NCI-H524 (cell line): ENCODE data around the gene RNF14.

ENCODE experiments used
- DNase-seq, 2 experiments: peaks; one replicate each; lab custom pipeline; 2025; lab: John Stamatoyannopoulos, UW

Gene RNF14

DNA sequence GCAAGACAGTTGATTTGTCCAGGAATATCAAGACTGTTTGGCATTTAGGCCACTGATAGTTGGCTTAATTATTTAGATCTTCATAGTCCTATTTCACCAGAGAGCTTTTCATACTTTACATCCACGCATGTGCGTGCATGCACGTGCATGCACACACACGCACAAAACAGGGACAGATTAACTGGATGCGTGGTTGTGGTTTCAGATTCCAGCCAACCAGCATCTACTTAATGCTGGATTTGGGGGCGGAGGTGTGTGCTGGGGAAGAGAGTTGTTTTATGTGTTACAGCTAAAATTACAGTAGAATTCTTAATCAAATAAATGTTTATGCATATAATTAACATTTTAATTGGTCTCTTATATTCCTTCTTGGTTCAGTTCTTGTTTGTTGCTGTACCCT lies 7.3 kb downstream of the RNF14 start:
- DNase-seq: no peak

DNA sequence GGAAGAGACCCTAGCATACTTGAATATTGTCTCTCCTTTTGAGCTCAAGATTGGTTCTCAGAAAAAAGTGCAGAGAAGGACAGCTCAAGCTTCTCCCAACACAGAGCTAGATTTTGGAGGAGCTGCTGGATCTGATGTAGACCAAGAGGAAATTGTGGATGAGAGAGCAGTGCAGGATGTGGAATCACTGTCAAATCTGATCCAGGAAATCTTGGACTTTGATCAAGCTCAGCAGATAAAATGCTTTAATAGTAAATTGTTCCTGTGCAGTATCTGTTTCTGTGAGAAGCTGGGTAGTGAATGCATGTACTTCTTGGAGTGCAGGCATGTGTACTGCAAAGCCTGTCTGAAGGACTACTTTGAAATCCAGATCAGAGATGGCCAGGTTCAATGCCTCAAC lies 9.5 kb downstream of the RNF14 start:
- DNase-seq: no peak

DNA sequence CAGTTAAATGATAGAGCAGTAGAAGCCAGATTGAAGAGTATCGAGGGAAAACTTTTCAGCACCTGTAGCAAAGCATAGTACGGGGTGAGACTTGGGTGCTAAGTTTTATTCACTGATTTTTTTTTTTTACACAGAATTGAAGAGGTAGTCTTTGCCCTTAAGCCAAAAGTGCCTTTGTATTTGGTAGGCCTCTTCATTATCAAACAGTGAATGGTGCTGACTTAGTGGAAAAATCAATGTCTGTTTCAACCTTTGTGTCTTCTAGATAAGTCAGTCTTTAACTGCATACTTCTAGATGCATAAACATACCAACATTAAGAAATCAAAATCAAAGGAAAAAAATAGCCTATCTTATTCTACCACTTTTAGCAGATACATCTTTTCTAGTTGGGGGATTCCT lies 13.7 kb downstream of the RNF14 start:
- DNase-seq: no peak

DNA sequence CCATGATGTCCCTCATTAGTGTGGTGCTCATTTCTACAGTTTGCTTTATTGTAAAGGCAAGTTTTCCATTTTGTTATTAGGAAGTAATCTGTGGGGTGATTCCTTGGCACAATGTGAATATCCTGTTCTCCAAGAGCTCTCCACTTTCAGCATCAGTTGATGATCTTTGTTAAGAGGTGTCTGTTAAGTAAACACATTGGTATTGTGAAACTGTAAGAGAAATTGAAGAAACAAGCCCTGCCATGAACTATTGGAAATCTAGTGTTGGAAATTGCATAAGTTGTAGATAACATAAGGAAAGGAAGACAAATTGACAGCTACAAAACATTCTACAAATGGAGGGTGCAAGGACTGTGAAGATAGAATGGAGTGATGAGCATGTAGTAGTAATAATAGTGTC lies 17.2 kb downstream of the RNF14 start:
- no peak for DNase-seq

DNA sequence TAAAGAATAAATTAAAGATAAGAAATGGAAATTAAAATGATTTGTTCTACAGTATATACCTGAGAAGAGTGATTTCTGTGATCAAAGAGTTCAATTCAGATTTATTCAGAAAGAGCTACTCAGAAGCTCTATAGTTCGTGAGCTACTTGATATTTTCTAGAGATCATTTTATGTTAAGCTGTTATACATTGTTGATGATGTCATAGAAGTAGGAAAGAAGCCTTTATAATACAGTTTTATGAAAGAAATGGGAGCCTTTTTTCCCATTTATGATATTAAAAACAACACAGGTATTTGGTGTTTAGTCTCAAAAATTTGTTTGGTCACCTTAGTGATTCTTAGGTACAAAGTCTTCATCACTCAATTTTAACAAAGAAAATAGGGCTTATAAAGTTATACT lies 20.8 kb downstream of the RNF14 start:
- DNase-seq: no peak

DNA sequence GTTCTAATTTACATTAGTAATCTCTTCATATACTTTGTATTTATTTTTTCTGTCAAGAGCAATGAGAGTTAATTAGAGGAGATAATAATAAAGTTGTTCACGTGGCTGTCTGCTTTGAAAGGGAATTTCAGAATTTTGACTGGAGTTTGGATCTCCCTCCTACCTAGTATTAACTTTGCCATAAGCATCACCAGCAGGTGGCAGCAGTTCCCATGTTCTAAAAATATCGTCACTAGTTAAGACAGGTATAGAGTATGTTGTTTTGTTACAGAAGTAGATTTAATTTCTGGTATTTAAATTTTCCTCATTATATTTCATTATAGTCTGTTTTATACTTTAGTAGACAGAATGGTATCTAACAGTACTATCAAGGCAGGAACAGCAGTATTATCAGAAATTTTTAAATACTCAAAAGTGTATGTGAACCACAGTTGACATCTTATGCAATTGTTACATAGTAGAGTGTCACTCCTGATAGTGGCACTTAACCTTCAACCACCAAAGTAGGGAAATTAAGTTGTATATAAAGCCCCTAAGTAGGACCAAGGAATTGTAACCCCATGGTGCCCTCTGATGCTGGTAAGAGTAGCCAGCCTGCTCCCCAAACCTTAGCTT lies 23.6 kb downstream of the RNF14 start:
- peak; percentile 13 to 55 for DNase-seq

DNA sequence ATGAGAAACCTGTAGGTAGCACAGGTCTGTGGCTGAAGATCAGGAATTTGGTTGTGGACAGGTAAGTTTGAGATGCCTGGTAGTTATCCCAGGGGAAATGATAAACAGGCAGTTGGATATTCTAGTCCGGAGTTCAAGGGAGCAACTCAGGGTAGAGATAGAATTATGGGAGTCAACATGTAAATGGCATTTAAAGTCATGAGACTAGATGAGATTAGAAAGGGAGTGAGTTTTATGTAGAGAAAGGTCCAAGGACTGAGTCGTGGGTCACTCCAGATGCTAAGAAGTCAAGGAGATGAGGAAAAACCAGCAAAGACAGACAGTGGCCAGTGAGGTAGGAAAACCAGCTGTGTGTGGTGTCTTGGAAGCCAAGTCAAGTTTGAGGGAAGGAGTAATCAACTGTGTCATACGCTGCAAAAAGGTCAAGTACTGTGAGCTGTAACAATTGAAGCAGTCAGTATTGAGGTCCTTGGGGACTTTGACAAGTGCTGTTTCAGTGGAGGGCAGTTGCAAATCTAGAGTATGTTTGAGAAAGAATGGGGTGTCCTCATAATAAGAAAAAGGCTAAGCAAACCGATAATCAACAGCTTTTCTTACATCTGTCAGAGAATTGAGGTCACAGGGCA lies 25.7 kb downstream of the RNF14 start:
- DNase-seq: no peak

DNA sequence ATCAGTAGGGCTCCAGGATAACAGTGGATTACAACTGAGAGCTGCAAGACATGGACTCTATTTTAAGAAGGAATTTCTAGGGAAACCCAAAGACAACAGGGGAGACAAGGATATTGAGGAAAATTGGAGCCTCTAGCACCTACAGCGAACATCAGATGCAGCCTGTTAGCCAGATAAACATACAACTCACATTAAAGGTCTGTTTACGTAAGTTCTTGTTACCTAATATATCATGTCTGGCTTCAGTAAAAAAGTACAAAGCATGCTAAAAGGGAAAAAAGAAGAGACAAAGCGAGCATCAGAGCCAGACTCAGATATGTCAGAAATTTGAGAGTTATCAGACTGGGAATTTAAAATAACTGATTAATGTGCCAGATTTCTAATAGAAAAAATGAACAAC lies 26.8 kb downstream of the RNF14 start:
- no peak for DNase-seq

DNA sequence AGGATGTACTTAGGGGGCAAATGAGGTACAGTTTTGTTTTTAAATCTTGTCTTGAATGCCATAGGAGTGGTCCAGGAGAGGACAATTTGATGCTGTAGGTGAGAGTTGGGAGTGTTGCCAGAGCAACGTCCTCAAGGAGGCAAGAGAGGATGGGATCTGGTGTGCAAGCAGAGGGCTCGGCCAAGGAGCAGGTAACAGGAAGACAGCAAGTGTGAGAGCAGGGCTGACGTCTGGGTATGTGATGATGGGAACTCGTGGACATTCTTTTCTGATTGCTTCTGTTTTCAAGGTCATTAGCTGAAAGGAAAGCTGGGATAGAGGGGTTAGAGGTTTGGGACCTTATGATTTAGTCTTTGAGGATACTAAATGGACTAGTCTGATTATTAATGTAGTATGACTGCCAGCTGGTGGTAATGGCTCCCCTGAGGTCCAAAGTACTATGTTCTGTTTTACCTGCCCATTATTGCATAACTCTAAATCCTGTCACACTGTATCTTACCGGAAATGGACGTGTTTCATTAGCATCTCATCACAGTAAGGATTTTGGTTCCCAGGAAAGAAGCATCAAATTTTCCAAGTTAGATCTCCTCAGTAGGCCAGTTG lies 28.6 kb downstream of the RNF14 start:
- no peak for DNase-seq

DNA sequence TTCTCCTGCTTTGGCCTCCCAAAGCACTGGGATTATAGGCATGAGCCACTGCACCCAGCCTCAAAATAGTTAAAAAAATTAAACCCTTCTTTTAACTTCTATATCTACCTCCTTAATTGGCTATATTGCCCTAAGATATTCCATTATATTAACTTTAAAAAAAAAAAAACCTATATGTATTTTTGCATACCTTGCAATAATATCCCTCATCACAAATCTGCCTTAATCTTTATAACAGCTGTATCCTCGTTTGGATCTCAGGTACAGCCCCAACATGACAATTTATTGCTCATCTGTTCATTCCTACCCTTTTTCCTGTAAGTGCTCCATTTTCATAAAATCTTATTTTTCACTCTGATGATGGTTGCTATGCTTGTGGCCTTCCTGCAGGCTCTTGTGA lies 31.3 kb downstream of the RNF14 start:
- no peak for DNase-seq

DNA sequence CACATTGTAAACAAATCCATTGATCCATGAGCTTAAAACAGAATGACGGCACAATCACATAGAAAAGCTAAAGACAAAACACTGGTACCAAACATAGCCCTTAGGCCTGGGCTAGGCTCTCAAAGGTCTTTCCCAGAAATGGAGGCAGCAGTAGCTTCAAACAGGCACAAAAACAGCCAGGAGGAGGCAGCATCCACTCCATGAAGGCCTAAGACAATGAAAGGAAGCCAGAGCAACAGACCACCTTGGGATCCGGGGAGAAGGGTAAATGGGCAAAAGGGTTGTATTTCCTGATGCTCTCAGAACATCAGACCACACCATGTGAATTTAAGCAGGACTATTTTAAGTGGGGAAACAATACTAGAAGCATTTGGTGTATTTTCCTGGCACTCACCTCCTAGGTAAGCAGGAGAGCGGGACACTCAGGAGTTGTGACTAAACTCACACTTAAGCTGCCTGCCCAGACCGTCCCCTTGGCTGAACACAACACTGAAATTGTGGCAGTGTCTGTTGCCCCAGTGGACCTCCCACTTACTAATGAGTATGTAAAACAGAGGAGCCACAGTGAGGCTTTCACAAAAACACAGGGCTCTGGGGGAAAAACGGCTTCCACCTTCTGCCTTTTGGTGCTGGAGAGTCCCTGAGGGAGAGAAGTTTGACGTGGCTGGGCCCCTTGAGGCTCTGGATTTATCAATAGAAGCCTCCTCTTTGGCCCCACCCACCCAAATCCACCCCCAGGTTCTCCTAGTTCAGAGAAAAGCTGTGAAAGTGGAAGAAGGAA lies 32.0 kb downstream of the RNF14 start:
- DNase-seq: peak in 1 of 2 experiments; percentile 36

DNA sequence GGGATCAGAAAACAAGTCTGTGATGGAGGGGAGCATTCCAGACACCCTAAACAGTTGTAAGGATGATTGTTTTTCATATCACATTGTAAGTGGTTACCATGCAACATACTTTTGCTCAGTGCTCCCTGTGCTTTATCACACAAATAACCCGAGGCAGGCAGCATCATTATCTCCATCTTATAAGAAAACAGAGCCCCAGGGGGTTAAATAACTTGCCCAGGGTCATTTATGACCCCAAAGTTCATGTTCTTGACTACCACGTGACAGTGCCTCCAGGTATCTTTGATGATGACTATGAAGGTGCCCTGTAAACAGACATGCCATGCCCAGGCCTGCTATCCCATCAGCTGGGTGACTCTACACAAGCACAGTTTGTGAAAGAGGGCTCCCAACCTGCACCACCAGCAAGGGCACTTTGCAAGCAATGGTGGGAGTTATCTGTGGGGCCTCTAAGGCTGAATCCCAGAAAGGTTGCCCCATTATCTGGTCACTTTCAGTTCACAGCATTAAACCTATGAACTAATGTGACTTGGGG lies 34.4 kb downstream of the RNF14 start:
- no peak for DNase-seq

DNA sequence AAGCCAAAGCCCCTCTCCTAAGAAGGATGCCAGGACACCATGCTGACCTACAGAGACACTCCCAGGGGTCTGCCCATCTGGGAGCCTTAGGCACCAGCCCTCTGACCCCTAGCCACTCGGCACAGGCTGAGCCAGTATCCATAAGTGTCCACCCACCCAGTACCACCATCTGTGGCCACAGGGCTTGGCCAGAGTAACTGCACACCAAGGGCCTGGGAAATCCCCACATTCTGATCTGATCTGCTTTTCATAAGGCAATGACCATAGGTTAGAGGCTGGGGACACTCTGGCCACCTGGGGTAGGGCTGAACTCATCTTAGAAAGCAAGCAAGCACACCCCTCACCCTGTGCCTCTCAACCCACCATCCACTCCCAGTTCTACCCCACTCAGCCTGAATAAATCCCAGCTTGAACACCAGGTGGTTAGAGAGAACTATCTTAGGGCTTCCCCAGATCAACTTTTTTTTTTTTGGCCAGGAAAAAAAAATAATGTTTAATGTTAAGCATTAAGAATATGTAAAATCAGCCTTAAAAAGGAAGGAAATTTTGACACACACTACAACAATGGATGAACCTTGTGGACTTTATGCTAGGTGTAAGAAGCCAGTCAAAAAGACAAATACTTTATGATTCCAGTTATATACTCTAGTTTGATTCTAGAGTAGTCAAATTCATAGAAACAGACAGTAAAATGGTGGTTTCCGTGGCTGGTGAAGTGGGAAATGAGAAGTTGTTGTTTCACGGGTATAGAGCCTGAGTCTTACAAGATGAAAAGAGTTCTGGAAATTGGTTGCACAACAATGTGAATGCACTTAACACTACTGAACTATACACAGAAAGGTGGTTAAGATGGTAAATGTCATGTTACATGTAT lies 37.7 kb downstream of the RNF14 start:
- no peak for DNase-seq

DNA sequence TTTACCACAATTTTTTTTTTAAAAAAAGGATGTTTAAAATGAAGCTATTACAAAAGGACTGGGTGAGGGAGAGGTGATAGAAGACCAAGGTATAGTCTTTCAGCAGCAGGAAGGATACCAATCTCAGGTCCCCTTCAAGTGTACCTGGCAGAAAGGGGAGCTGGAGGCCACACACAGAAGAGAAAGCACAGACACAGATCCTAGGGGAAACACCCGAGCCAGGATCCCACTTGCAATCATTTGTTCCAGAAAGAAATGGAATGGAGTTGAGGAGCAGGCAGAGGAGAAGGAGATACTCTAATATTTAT lies 38.3 kb downstream of the RNF14 start:
- DNase-seq: no peak

DNA sequence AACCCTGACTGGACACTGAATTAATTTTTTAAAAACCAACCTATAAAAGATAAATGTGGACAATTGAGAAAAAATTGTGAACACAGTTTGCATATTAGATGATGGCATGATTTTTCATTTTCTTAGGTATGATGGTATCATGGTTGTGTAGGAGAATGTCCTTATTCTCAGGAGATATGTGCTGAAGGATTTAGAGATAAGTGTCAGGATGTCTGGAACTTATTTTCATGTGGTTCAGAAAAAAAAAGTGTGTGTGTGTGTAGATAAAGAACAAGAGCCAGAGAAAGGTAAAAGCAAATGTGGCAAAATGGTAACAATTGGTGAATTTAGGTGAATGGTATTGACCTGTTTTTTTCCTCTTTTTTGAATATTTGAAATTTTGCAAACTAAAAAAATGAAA lies 39.9 kb downstream of the RNF14 start:
- no peak for DNase-seq

DNA sequence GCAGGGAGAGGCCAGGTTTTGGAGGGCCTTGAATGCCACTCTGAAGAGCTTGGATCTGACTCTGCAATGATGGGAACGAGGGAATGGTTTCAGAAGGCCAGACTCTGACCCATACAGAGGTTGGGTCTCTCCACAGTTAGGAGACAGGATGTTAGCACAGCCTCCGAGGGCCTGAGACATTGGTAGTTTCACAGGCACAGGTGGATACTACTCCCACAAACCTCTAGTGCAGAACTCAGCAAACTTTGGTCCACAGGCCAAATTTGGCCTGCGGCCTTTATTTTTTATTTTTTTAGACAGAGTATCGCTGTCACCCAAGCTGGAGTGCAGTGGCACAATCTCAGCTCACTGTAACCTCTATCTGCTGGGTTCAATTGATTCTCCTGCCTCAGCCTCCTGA lies 41.0 kb downstream of the RNF14 start:
- DNase-seq: no peak

DNA sequence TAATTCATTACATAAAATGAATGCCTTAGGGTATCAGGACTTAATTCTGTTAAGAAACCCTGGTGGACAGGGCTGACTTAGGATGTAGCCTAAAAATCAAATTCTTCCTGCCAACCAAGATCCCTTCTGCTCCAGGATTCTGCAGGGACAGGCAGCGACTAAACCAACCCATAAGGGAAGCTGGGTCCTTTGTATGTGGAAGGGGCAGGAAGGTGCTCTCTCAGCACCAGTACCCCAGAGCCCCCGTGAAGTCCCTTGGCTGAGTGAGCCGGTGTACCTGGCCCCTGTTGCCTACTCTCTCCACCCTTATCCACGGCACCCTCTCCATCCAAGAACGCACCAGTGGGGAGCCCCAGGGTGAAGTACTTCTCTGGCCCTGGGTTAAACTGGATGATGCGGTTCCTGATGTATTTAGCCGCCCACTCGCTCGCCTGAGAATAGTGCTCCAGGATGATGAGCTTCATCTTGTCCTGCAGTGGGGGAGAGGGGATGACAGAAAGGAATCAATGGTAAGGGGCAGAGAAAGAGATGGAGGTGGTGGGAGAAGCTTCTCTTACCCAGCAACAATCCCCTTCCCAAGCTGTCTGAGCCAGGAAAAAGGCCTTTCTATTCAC lies 42.8 kb downstream of the RNF14 start:
- DNase-seq: no peak

DNA sequence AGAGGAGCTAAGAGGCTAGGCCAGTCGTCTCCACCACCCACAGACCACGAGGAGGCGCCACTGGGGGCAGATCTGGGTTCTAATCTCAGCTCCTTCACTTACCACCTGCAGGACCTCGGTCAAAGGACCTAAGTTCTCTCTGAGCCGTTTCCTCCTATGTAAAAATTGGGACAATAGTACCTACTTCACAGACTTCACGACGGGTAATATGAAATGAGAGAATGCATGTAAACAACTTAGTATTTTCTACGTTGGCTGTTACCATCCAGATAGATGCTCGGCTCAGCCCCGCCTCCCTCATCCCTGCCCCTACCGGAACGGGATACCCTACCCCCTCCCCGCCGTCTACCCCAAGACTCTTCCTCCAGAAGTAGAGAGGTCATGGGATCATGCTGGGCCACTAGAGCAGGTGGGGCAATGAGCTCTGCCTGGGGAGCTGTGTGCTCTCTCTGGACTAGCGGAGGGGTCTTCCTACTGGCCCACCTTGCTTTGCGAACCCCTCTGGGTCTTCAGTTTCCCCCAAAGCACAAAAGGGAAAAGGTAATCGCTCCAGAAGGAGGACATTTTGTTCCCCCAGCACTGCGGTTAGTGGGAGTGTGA lies 43.4 kb downstream of the RNF14 start:
- DNase-seq: peak; percentile 8 to 13

DNA sequence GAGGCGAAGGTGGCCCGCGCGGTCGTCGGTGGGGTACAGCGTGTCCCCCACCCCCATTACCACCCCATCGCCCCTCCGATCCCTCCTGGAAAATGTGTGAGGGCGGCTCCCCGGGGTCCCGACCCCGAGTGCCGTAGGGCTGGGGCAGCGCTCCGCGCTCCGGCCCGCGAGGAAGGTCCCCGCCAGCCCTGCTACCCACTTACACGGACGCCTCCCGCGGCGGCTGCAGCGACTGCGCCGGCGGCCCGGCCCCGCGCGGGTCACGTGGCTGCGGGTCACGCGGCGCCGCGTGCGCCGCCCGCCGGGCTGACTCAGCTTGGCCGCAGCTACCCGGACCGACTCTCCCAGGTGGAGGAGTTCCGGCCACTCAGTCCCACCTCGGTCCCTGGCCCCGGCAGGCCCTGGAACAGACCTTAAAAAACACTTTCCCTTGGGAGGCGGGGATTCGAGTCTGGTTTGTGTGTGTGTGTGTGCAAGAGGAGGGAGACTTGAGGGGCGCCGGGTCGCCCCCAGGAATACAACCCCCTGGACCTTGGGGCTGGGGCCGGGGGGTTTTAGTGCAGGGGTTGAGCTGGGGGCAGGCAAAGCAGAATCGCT lies 44.0 kb downstream of the RNF14 start, which contains the start of gene GNPDA1:
Gene GNPDA1 (minus strand): TSS at position 236 of the 597 bp plus-strand sequence. CDS start 992 bp downstream, outside the sequence.
- peak; percentile 17 to 68 for DNase-seq

DNA sequence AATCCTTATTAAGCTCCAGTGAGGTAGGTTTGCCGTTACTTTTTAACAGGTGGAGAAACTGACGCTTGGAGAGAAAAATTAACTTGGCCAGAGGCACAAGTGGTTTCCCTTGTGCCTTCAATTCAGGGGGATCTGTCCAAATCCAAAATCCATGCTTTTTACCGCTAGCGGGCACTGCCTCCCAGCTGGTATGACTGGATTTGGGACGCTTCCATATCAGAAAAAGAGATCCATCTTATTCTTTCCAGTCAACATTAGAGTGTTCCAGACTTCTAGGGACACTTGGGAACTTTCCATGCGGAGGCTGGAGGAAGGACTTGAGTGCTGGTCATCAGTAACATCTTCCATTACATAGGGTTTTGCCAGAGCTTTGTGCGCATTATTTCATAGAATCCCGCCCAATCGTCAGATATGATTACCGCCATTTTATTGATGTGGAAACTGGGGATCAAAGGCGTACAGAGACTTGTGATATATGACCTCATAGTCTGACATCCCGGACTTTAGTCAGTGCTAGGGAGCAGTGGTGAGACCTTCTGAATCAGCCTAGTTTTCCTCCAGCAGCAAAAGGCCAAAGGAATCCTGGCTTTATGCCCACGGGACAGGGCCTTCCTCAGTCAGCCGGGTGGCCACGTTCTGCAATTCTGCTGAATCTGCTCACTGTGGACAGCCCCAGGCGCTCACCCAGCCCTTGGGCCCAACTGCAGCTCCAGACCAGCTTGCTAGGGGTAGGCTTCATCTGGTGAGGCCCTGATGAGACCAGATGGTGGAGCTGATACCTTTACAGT lies 45.0 kb downstream of the RNF14 start:
- DNase-seq: peak in 1 of 2 experiments; percentile 33
